Endothelial cell (in vitro differentiated cells): ENCODE data around the gene FKBP10. TPM values are rescaled to one million over a fixed set of nuclear protein-coding genes. Genes with fewer than 3 reads are reported as not detected.

Experiments
- DNase-seq: peaks from one replicate; pipeline ENCODE4 v3.0.0; 2021; ENCODE audit warnings: low spot score
- H3K27ac Mint-ChIP-seq: one replicate; pipeline ENCODE4 v1.8.0; 2021; ENCODE audit warnings: mixed read lengths, inconsistent platforms; ENCODE audit not compliant: unreplicated experiment
- H3K27me3 Mint-ChIP-seq: one replicate; pipeline ENCODE4 v1.8.0; 2021; ENCODE audit warnings: mild to moderate bottlenecking, moderate library complexity, mixed read lengths, inconsistent platforms; ENCODE audit not compliant: unreplicated experiment
- H3K36me3 Mint-ChIP-seq: one replicate; pipeline ENCODE4 v1.8.0; 2021; ENCODE audit warnings: mild to moderate bottlenecking, low read depth, mixed read lengths, inconsistent platforms; ENCODE audit not compliant: unreplicated experiment
- H3K4me1 Mint-ChIP-seq: one replicate; pipeline ENCODE4 v1.8.0; 2021; ENCODE audit warnings: mild to moderate bottlenecking, mixed read lengths, inconsistent platforms; ENCODE audit not compliant: unreplicated experiment
- H3K4me3 Mint-ChIP-seq: one replicate; pipeline ENCODE4 v1.8.0; 2021; ENCODE audit warnings: mild to moderate bottlenecking, mixed read lengths, inconsistent platforms; ENCODE audit not compliant: unreplicated experiment
- H3K9me3 Mint-ChIP-seq: one replicate; pipeline ENCODE4 v1.8.0; 2021; ENCODE audit warnings: mixed read lengths, inconsistent platforms; ENCODE audit not compliant: unreplicated experiment
- long read RNA-seq: library from polyadenylated mRNA; unstranded; transcript quantifications from one replicate; pipeline ENCODE4 v2.0.0, GENCODE V29; 2020; ENCODE audit not compliant: unreplicated experiment
- total RNA-seq: library from RNA; stranded (reverse); fragmentation: NEBNext Ultra II Directional; extraction: Animal tissue kit (Norgen Biotek cat#: 25700); gene quantifications from one replicate; pipeline ENCODE4 v1.2.1, GENCODE V29; 2021; ENCODE audit not compliant: unreplicated experiment
- TF ChIP-seq, protein P1 (sequence below): fragments of 200-600 bp; sonication (generic); IDR thresholded peaks from one replicate; pipeline ENCODE4 v1.5.0; 2021; ENCODE audit warnings: antibody characterized with exemption; ENCODE audit not compliant: unreplicated experiment

FKBP10 gene
- 167 TPM for total RNA-seq
- long read RNA-seq, partial matches to known transcripts, result 8 of 12 reads
- long read RNA-seq, other reads (novel, unspliced or antisense), result 0 of 12 reads

DNA sequence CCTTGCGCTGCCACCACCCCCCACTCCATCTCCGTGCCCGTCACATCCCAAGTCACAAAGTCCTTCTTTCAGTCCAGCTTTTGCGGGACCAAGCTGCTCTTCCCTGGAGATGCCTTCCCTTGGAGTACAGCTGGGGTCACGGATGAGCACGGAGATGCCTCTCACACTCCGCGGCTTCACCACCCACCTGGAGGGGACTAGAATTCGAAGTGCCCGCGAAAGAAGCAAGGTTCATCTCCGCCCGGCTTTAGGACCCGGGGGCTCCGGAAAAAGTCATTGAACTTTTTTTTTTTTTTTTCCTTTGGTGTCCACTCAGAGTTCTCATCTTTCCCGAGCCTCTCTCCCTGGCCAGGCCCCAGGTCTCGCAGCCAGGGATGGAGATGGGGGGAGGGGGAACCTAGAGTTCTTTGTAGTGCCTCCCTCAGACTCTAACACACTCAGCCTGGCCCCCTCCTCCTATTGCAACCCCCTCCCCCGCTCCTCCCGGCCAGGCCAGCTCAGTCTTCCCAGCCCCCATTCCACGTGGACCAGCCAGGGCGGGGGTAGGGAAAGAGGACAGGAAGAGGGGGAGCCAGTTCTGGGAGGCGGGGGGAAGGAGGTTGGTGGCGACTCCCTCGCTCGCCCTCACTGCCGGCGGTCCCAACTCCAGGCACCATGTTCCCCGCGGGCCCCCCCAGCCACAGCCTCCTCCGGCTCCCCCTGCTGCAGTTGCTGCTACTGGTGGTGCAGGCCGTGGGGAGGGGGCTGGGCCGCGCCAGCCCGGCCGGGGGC, at the start of gene FKBP10:
Gene FKBP10 (plus strand): TSS at position 624 of the 771 bp plus-strand sequence. CDS start 31 bp downstream, at position 655.
- Mint-ChIP-seq H3K4me3 (peak within 1 kb of the TSS; percentile 95), H3K9me3 (no peaks in the 10 kb centered on the region), H3K4me1 (peaks cover 16% of the 10 kb centered on the region), H3K27ac (peak within 1 kb of the TSS; percentile 27), H3K27me3 (peaks cover 11% of the 10 kb centered on the region), H3K36me3 (peaks cover 10% of the 10 kb centered on the region)
- DNase-seq, result peak; percentile 77
- TF ChIP-seq, protein P1, sequence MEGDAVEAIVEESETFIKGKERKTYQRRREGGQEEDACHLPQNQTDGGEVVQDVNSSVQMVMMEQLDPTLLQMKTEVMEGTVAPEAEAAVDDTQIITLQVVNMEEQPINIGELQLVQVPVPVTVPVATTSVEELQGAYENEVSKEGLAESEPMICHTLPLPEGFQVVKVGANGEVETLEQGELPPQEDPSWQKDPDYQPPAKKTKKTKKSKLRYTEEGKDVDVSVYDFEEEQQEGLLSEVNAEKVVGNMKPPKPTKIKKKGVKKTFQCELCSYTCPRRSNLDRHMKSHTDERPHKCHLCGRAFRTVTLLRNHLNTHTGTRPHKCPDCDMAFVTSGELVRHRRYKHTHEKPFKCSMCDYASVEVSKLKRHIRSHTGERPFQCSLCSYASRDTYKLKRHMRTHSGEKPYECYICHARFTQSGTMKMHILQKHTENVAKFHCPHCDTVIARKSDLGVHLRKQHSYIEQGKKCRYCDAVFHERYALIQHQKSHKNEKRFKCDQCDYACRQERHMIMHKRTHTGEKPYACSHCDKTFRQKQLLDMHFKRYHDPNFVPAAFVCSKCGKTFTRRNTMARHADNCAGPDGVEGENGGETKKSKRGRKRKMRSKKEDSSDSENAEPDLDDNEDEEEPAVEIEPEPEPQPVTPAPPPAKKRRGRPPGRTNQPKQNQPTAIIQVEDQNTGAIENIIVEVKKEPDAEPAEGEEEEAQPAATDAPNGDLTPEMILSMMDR, result no peak

- Mint-ChIP-seq H3K36me3 (peaks cover 61% of the 10 kb centered on the region), H3K4me3 (peak overlapping the region; percentile 51), H3K27me3 (peaks cover 9% of the 10 kb centered on the region), H3K4me1 (peaks cover 19% of the 10 kb centered on the region), H3K9me3 (no peaks in the 10 kb centered on the region), H3K27ac (no peak overlapping the region)
- DNase-seq, result no peak
- TF ChIP-seq, protein P1, result no peak
These were observed 49.5 kb upstream of the FKBP10 start for GRCh38 chr17:41763327-41763726.

- H3K27me3 Mint-ChIP-seq, result peaks cover 16% of the 10 kb centered on the region
- H3K9me3 Mint-ChIP-seq, result no peaks in the 10 kb centered on the region
- peaks cover 58% of the 10 kb centered on the region for H3K36me3 Mint-ChIP-seq
- H3K27ac Mint-ChIP-seq, result peak overlapping the region; percentile 65
- no peak for DNase-seq
- H3K4me3 Mint-ChIP-seq, result peak overlapping the region; percentile 70
- TF ChIP-seq, protein P1, result no peak
- peaks cover 15% of the 10 kb centered on the region for H3K4me1 Mint-ChIP-seq
These were observed 46.7 kb upstream of the FKBP10 start for GRCh38 chr17:41766135-41766534.

DNA sequence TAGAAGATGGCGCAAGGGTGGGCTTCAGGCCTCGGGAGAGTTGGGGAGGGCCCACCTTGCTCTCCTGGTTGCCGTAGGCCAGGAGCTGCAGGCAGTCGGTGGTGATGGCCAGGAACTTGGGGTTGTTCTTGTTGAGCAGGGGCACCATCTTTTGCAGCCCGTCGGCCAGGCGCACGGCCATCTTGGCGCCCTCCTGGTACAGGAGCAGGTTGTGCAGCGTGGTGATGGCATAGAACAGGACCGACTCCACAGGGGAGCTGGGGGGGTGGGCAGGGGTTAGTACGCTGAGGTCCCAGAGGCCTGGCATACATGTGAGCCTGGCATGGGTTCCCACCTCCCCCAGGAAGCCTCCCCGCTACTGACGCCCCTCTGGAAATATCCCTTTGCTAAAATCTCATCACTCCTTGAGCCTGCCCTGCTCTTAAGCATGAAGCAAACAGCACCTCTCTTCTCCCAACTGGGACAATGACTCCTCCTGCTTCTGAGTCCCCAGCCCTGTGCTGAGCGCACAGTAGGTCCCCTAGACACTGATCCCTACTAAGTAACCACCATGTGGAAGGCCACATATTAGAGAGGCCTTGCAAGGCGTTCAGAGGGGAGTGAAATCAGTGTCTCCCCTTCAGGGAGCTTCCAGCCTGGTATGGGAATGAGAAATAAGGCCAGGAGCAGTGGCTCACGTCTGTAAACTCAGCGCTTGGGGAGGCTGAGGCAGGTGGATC, 45.3 kb upstream of the FKBP10 start:
- Mint-ChIP-seq H3K27ac (no peak overlapping the region), H3K4me3 (peak overlapping the region; percentile 71), H3K36me3 (peaks cover 53% of the 10 kb centered on the region), H3K9me3 (no peaks in the 10 kb centered on the region), H3K4me1 (peaks cover 21% of the 10 kb centered on the region), H3K27me3 (peaks cover 20% of the 10 kb centered on the region)
- DNase-seq, result no peak
- TF ChIP-seq, protein P1, result no peak
